ENCODE measurements around the gene GRIK2. TPM values are rescaled to one million over a fixed set of nuclear protein-coding genes. Genes with fewer than 3 reads are reported as not detected.

The GRIK2 gene
- total RNA-seq, 1 experiment from 2014 or later = 0.29 TPM

GRCh38 chr6:101716387-101716786 is 322.9 kb downstream of the GRIK2 start:
- CTCF ChIA-PET = no interaction called here
- H3K4me3 Mint-ChIP-seq (ENCODE audit: unreplicated experiment) = no peak overlapping the region
- no peak overlapping the region for H3K4me3 ChIP-seq (ENCODE audit: low read depth, low read length)
- no peaks in the 10 kb centered on the region for H3K27me3 Mint-ChIP-seq (ENCODE audit: insufficient read depth, unreplicated experiment)
- H3K27ac Mint-ChIP-seq (ENCODE audit: unreplicated experiment) = no peak overlapping the region
- intact Hi-C loops (cut with micrococcal nuclease; ENCODE audit: unreplicated experiment) = no loop called here
- POLR2A ChIA-PET = no interaction called here
- no peak for DNase-seq
- H3K36me3 Mint-ChIP-seq (ENCODE audit: insufficient read depth, unreplicated experiment) = no peaks in the 10 kb centered on the region
- BruUV-seq (replicated peaks) = no TSS peak
- H3K9me3 ChIP-seq = no peaks in the 10 kb centered on the region
- no peaks in the 10 kb centered on the region for H3K9me3 Mint-ChIP-seq (ENCODE audit: unreplicated experiment)
- no peaks in the 10 kb centered on the region for H3K27me3 ChIP-seq (replicated peaks; ENCODE audit: control insufficient read depth, insufficient read depth, low read length)
- H3K4me1 ChIP-seq = no peaks in the 10 kb centered on the region
- no peaks in the 10 kb centered on the region for H3K4me1 Mint-ChIP-seq (ENCODE audit: low read depth, unreplicated experiment)
- no peaks in the 10 kb centered on the region for H3K36me3 ChIP-seq (ENCODE audit: control insufficient read depth, insufficient read depth, low read length)
- TF ChIP-seq CTCF (IDR thresholded peaks at IDR 0.05; ENCODE audit: insufficient read depth in 1 of 2, low read depth in 1 of 2, low read length in 1 of 2, severe bottlenecking in 1 of 2, unreplicated experiment in 1 of 2) = no peak

- CTCF ChIA-PET = no interaction called here
- BruUV-seq (replicated peaks) = no TSS peak
- no peaks in the 10 kb centered on the region for H3K27me3 Mint-ChIP-seq (ENCODE audit: insufficient read depth, unreplicated experiment)
- Histone ChIP-seq H3K27me3 (replicated peaks; ENCODE audit: control insufficient read depth, insufficient read depth, low read length) (no peaks in the 10 kb centered on the region), H3K4me3 (ENCODE audit: low read depth, low read length) (no peak overlapping the region), H3K4me1 (no peaks in the 10 kb centered on the region), H3K36me3 (ENCODE audit: control insufficient read depth, insufficient read depth, low read length) (no peaks in the 10 kb centered on the region), H3K9me3 (no peaks in the 10 kb centered on the region)
- POLR2A ChIA-PET = no interaction called here
- no peaks in the 10 kb centered on the region for H3K4me1 Mint-ChIP-seq (ENCODE audit: low read depth, unreplicated experiment)
- DNase-seq = no peak
- no peak for TF ChIP-seq CTCF (IDR thresholded peaks at IDR 0.05; ENCODE audit: insufficient read depth in 1 of 2, low read depth in 1 of 2, low read length in 1 of 2, severe bottlenecking in 1 of 2, unreplicated experiment in 1 of 2)
- H3K4me3 Mint-ChIP-seq (ENCODE audit: unreplicated experiment) = no peak overlapping the region
- H3K27ac Mint-ChIP-seq (ENCODE audit: unreplicated experiment) = no peak overlapping the region
- H3K9me3 Mint-ChIP-seq (ENCODE audit: unreplicated experiment) = no peaks in the 10 kb centered on the region
- intact Hi-C loops (cut with micrococcal nuclease; ENCODE audit: unreplicated experiment) = no loop called here
- no peaks in the 10 kb centered on the region for H3K36me3 Mint-ChIP-seq (ENCODE audit: insufficient read depth, unreplicated experiment)
These were observed 323.3 kb downstream of the GRIK2 start for GRCh38 chr6:101716810-101717209.

DNA sequence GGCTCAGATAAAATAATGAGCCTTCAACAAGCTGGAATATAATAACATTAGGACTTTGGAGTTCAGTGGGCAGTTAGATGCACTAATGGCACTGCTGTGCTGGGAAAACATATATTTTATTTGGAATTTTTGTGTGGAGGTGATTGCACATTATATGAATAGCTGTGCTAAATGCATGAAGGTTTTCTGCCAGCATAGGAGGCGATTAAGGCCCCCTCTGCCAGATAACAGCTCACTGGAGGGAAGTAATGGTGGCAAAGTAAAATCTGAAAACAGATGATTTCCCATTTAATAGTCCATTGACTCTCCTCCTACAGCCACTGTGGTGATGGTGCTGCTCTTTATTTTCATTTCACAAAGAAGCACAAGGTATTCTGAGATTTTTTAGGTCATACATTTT is 326.0 kb downstream of the GRIK2 start:
- no peaks in the 10 kb centered on the region for H3K27me3 Mint-ChIP-seq (ENCODE audit: insufficient read depth, unreplicated experiment)
- POLR2A ChIA-PET = no interaction called here
- no peak for TF ChIP-seq CTCF (IDR thresholded peaks at IDR 0.05; ENCODE audit: insufficient read depth in 1 of 2, low read depth in 1 of 2, low read length in 1 of 2, severe bottlenecking in 1 of 2, unreplicated experiment in 1 of 2)

More for the DNA sequence above, 326.0 kb downstream of the GRIK2 start:
- Mint-ChIP-seq H3K36me3 (ENCODE audit: insufficient read depth, unreplicated experiment) (no peaks in the 10 kb centered on the region), H3K4me3 (ENCODE audit: unreplicated experiment) (no peak overlapping the region), H3K4me1 (ENCODE audit: low read depth, unreplicated experiment) (no peaks in the 10 kb centered on the region), H3K9me3 (ENCODE audit: unreplicated experiment) (no peaks in the 10 kb centered on the region), H3K27ac (ENCODE audit: unreplicated experiment) (no peak overlapping the region)
- H3K4me1 ChIP-seq = no peaks in the 10 kb centered on the region
- no peaks in the 10 kb centered on the region for H3K9me3 ChIP-seq
- CTCF ChIA-PET = no interaction called here
- no peak for DNase-seq
- H3K36me3 ChIP-seq (ENCODE audit: control insufficient read depth, insufficient read depth, low read length) = no peaks in the 10 kb centered on the region
- H3K27me3 ChIP-seq (replicated peaks; ENCODE audit: control insufficient read depth, insufficient read depth, low read length) = no peaks in the 10 kb centered on the region
- intact Hi-C loops (cut with micrococcal nuclease; ENCODE audit: unreplicated experiment) = no loop called here
- no TSS peak for BruUV-seq (replicated peaks)
- no peak overlapping the region for H3K4me3 ChIP-seq (ENCODE audit: low read depth, low read length)
